ENCODE results near the gene ARPC2.
"Not testable (repeated sequence)": the region's sequence is repeated elsewhere in the genome, so short reads cannot be mapped to it uniquely, and the experiment has no call there.

ARPC2 gene

DNA sequence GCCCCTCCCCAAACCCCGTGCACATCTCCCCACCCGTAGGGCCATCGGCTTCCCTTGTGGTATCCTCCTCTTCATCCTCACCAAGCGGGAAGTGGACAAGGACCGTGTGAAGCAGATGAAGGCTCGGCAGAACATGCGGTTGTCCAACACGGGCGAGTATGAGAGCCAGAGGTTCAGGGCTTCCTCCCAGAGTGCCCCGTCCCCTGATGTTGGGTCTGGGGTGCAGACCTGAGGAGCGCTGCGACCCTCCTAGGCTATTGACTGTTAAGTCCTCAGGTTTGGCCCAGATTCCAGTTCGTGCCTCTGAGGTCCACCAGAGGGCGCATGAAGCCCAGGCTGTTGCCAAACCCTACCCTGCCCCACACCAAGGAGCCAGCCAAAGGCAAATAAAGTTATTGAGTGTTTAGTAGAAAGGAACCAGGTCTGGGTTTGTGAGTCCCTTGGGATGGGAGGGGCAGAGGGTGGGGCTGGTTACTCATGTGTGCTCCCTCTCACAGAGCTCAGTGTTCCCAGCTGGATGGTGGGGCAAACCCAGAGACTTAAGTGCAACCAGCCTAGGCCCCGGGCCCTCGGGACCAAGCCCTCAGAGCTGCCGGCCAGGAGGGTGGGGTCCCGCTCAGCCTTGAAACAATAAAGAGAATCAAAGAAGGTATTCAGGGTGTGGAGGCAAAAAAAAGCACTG, 55.7 kb downstream of the ARPC2 start:
- H4K20me1 ChIP-seq (ENCODE audit: insufficient read depth, low read length, poor library complexity, severe bottlenecking) = peaks cover 17% of the 10 kb centered on the region
- H3K4me1 ChIP-seq (ENCODE audit: insufficient read depth, low read length, poor library complexity, severe bottlenecking) = peaks cover 28% of the 10 kb centered on the region
- peak overlapping the region; percentile 88 for H3K4me2 ChIP-seq (ENCODE audit: low read depth, low read length, poor library complexity, severe bottlenecking)
- H2AFZ ChIP-seq (ENCODE audit: low read length) = no peak overlapping the region
- no peaks in the 10 kb centered on the region for H3K9me2 ChIP-seq (replicated peaks; ENCODE audit: low read depth, low read length)
- H3K9ac ChIP-seq (ENCODE audit: low read depth, low read length, poor library complexity, severe bottlenecking) = peak overlapping the region; percentile 10
- H3K9me3 ChIP-seq (ENCODE audit: insufficient read depth, low read depth, low read length) = no peaks in the 10 kb centered on the region
- no peaks in the 10 kb centered on the region for H3F3A ChIP-seq (ENCODE audit: low read depth)
- peak; percentile 89 for TF ChIP-seq CTCF (conservative IDR thresholded peaks at IDR 0.05; ENCODE audit: low read length)
- no peak for TF ChIP-seq EZH2phosphoT487 (IDR thresholded peaks at IDR 0.05; ENCODE audit: borderline replicate concordance)
- peaks cover 18% of the 10 kb centered on the region; the same call in 1 of the 2 replicates for H3K36me3 ChIP-seq (ENCODE audit: insufficient read depth, low read length)
- no peaks in the 10 kb centered on the region for H3K27me3 ChIP-seq (ENCODE audit: insufficient read depth, low read length, poor library complexity, severe bottlenecking)
- H3K4me3 ChIP-seq (ENCODE audit: low read length, poor library complexity, severe bottlenecking) = peak overlapping the region; percentile 84
- peaks cover 28% of the 10 kb centered on the region for H3K79me2 ChIP-seq (ENCODE audit: insufficient read depth, low read length)

- H3K36me3 ChIP-seq (ENCODE audit: insufficient read depth, low read length) = peaks cover 18% of the 10 kb centered on the region; the same call in 1 of the 2 replicates
- H3K4me1 ChIP-seq (ENCODE audit: insufficient read depth, low read length, poor library complexity, severe bottlenecking) = peaks cover 27% of the 10 kb centered on the region
- H3K9ac ChIP-seq (ENCODE audit: low read depth, low read length, poor library complexity, severe bottlenecking) = peak overlapping the region; percentile 10
- not testable (repeated sequence) for H3K4me3 ChIP-seq (ENCODE audit: low read length, poor library complexity, severe bottlenecking); H3F3A ChIP-seq (ENCODE audit: low read depth); H3K9me2 ChIP-seq (replicated peaks; ENCODE audit: low read depth, low read length); H3K9me3 ChIP-seq (ENCODE audit: insufficient read depth, low read depth, low read length); H2AFZ ChIP-seq (ENCODE audit: low read length); H3K27me3 ChIP-seq (ENCODE audit: insufficient read depth, low read length, poor library complexity, severe bottlenecking)
- peaks cover 27% of the 10 kb centered on the region for H3K79me2 ChIP-seq (ENCODE audit: insufficient read depth, low read length)
- peaks cover 17% of the 10 kb centered on the region for H4K20me1 ChIP-seq (ENCODE audit: insufficient read depth, low read length, poor library complexity, severe bottlenecking)
- peak overlapping the region; percentile 88 for H3K4me2 ChIP-seq (ENCODE audit: low read depth, low read length, poor library complexity, severe bottlenecking)
Observed at GRCh38 chr2:218273214-218273907, 56.4 kb downstream of the ARPC2 start.

DNA sequence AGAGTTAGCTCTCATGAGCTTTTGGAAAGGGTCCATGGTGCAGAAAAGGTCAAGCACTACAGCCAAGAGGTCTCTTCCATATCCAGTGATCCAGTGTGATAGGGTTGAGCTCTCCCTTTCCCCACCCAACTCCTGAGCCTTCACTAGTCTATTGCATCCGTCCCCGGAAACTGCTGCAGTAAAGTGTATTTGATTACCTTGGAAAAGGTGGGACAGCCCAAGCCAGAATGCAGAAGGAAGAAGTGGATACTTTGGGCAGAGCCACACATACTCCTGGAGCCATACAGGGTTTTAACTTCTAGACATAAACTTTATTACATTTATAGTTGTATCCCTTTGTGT, 56.9 kb downstream of the ARPC2 start:
- Histone ChIP-seq H3K4me2 (ENCODE audit: low read depth, low read length, poor library complexity, severe bottlenecking) (no peak overlapping the region), H3K9me3 (ENCODE audit: insufficient read depth, low read depth, low read length) (no peaks in the 10 kb centered on the region), H3K9me2 (replicated peaks; ENCODE audit: low read depth, low read length) (no peaks in the 10 kb centered on the region), H4K20me1 (ENCODE audit: insufficient read depth, low read length, poor library complexity, severe bottlenecking) (peaks cover 16% of the 10 kb centered on the region), H3K9ac (ENCODE audit: low read depth, low read length, poor library complexity, severe bottlenecking) (no peak overlapping the region), H3K36me3 (ENCODE audit: insufficient read depth, low read length) (peaks cover 18% of the 10 kb centered on the region; the same call in 1 of the 2 replicates), H3K79me2 (ENCODE audit: insufficient read depth, low read length) (peaks cover 26% of the 10 kb centered on the region), H2AFZ (ENCODE audit: low read length) (no peak overlapping the region), H3K27me3 (ENCODE audit: insufficient read depth, low read length, poor library complexity, severe bottlenecking) (no peaks in the 10 kb centered on the region), H3K4me3 (ENCODE audit: low read length, poor library complexity, severe bottlenecking) (no peak overlapping the region), H3K4me1 (ENCODE audit: insufficient read depth, low read length, poor library complexity, severe bottlenecking) (peaks cover 27% of the 10 kb centered on the region), H3F3A (ENCODE audit: low read depth) (no peaks in the 10 kb centered on the region)
- TF ChIP-seq CTCF (conservative IDR thresholded peaks at IDR 0.05; ENCODE audit: low read length) (no peak), EZH2phosphoT487 (IDR thresholded peaks at IDR 0.05; ENCODE audit: borderline replicate concordance) (no peak)
